Measurements from ENCODE around the gene MSLN. TPM values are rescaled to one million over a fixed set of nuclear protein-coding genes. Genes with fewer than 3 reads are reported as not detected.

The MSLN gene
- total and polyA plus RNA-seq, 9 of the 15 experiments (the other 6 are each of a cell fraction or from before 2014, with no cell fraction given): not detected

- no peak for TF ChIP-seq THAP7 (CRISPR knock-in tag; IDR thresholded peaks at IDR 0.05)
- no peak for TF ChIP-seq MITF (IDR thresholded peaks at IDR 0.05)
- TF ChIP-seq LEF1 (IDR thresholded peaks at IDR 0.05): no peak
- no peak for TF ChIP-seq ZNF76 (CRISPR knock-in tag; IDR thresholded peaks at IDR 0.05; ENCODE audit: borderline replicate concordance)
- no peak for TF ChIP-seq GABPB1 (CRISPR knock-in tag; IDR thresholded peaks at IDR 0.05)
- TF ChIP-seq ZFP36 (IDR thresholded peaks at IDR 0.05; ENCODE audit: low read depth, low read length, partially characterized antibody): no peak
- no peak for TF ChIP-seq ZNF764 (CRISPR knock-in tag; IDR thresholded peaks at IDR 0.05; ENCODE audit: low read depth)
- no peak for TF ChIP-seq RREB1 (CRISPR knock-in tag; IDR thresholded peaks at IDR 0.05)
- TF ChIP-seq ZNF511 (CRISPR knock-in tag; IDR thresholded peaks at IDR 0.05): no peak
- no peak for TF ChIP-seq ZEB2 (IDR thresholded peaks at IDR 0.05)
- no peak for TF ChIP-seq ZMIZ1 (IDR thresholded peaks at IDR 0.05; ENCODE audit: low read depth in 2 of 2, low read length in 2 of 2)
- TF ChIP-seq ZNF408 (CRISPR knock-in tag; IDR thresholded peaks at IDR 0.05; ENCODE audit: low read depth): no peak
- no peak for TF ChIP-seq SMARCA4 (IDR thresholded peaks at IDR 0.05)
- no peak for TF ChIP-seq RNF219 (CRISPR knock-in tag; IDR thresholded peaks at IDR 0.05)
These were observed 40.6 kb upstream of the MSLN start (continued) for GRCh38 chr16:719815-720446.
